ENCODE data around the gene KLHL8.
"Not testable (repeated sequence)": the region's sequence is repeated elsewhere in the genome, so short reads cannot be mapped to it uniquely, and the experiment has no call there.

Gene KLHL8

GRCh38 chr4:87227751-87228151 lies 7.3 kb upstream of the KLHL8 start:
- Histone ChIP-seq H3K4me2 (ENCODE audit: low read length) (no peak overlapping the region), H3K36me3 (replicated peaks; ENCODE audit: low read depth, low read length) (no peaks in the 10 kb centered on the region), H2AFZ (ENCODE audit: low read depth, low read length) (no peak overlapping the region), H4K20me1 (ENCODE audit: insufficient read depth, low read length) (no peaks in the 10 kb centered on the region), H3K9ac (ENCODE audit: low read length) (no peak overlapping the region), H3K4me3 (ENCODE audit: low read length) (no peak overlapping the region), H3K27me3 (ENCODE audit: low read depth, low read length) (peaks cover 5% of the 10 kb centered on the region; the same call in 1 of the 2 replicates), H3K79me2 (ENCODE audit: low read length) (no peaks in the 10 kb centered on the region), H3K4me1 (ENCODE audit: low read length) (no peaks in the 10 kb centered on the region), H3K9me3 (ENCODE audit: insufficient read depth, low read length) (no peaks in the 10 kb centered on the region), H3K27ac (ENCODE audit: low read length) (no peak overlapping the region)
- no peak for TF ChIP-seq EZH2phosphoT487 (IDR thresholded peaks at IDR 0.05; ENCODE audit: low read depth)
- TF ChIP-seq, protein P1, sequence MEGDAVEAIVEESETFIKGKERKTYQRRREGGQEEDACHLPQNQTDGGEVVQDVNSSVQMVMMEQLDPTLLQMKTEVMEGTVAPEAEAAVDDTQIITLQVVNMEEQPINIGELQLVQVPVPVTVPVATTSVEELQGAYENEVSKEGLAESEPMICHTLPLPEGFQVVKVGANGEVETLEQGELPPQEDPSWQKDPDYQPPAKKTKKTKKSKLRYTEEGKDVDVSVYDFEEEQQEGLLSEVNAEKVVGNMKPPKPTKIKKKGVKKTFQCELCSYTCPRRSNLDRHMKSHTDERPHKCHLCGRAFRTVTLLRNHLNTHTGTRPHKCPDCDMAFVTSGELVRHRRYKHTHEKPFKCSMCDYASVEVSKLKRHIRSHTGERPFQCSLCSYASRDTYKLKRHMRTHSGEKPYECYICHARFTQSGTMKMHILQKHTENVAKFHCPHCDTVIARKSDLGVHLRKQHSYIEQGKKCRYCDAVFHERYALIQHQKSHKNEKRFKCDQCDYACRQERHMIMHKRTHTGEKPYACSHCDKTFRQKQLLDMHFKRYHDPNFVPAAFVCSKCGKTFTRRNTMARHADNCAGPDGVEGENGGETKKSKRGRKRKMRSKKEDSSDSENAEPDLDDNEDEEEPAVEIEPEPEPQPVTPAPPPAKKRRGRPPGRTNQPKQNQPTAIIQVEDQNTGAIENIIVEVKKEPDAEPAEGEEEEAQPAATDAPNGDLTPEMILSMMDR (IDR thresholded peaks at IDR 0.05; ENCODE audit: low read depth, low read length) = no peak

- Histone ChIP-seq H4K20me1 (ENCODE audit: insufficient read depth, low read length) (no peaks in the 10 kb centered on the region), H3K36me3 (replicated peaks; ENCODE audit: low read depth, low read length) (no peaks in the 10 kb centered on the region), H3K79me2 (ENCODE audit: low read length) (no peaks in the 10 kb centered on the region), H3K9me3 (ENCODE audit: insufficient read depth, low read length) (no peaks in the 10 kb centered on the region), H3K27ac (ENCODE audit: low read length) (no peak overlapping the region), H3K4me3 (ENCODE audit: low read length) (no peak overlapping the region), H2AFZ (ENCODE audit: low read depth, low read length) (no peak overlapping the region), H3K27me3 (ENCODE audit: low read depth, low read length) (peaks cover 4% of the 10 kb centered on the region; the same call in 1 of the 2 replicates), H3K9ac (ENCODE audit: low read length) (no peak overlapping the region), H3K4me2 (ENCODE audit: low read length) (no peak overlapping the region), H3K4me1 (ENCODE audit: low read length) (no peaks in the 10 kb centered on the region)
- TF ChIP-seq EZH2phosphoT487 (IDR thresholded peaks at IDR 0.05; ENCODE audit: low read depth) = no peak
- TF ChIP-seq, protein P1 (IDR thresholded peaks at IDR 0.05; ENCODE audit: low read depth, low read length) = no peak
Observed at GRCh38 chr4:87225936-87226335, 5.5 kb upstream of the KLHL8 start.

GRCh38 chr4:87224141-87224923 lies 3.9 kb upstream of the KLHL8 start:
- no peaks in the 10 kb centered on the region for H3K27me3 ChIP-seq (ENCODE audit: low read depth, low read length)
- H3K79me2 ChIP-seq (ENCODE audit: low read length) = peaks cover 8% of the 10 kb centered on the region
- no peak overlapping the region for H3K27ac ChIP-seq (ENCODE audit: low read length)
- H3K4me2 ChIP-seq (ENCODE audit: low read length) = no peak overlapping the region
- no peak overlapping the region for H3K9ac ChIP-seq (ENCODE audit: low read length)
- H3K9me3 ChIP-seq (ENCODE audit: insufficient read depth, low read length) = no peaks in the 10 kb centered on the region
- TF ChIP-seq, protein P1 (IDR thresholded peaks at IDR 0.05; ENCODE audit: low read depth, low read length) = no peak
- TF ChIP-seq EZH2phosphoT487 (IDR thresholded peaks at IDR 0.05; ENCODE audit: low read depth) = no peak
- H3K4me3 ChIP-seq (ENCODE audit: low read length) = no peak overlapping the region
- H3K36me3 ChIP-seq (replicated peaks; ENCODE audit: low read depth, low read length) = no peaks in the 10 kb centered on the region
- H3K4me1 ChIP-seq (ENCODE audit: low read length) = peaks cover under 1% of the 10 kb centered on the region; the same call in 1 of the 2 replicates
- no peak overlapping the region for H2AFZ ChIP-seq (ENCODE audit: low read depth, low read length)
- 0 out of 2 replicates have a peak, but pooled peaks cover 2% of the 10 kb centered on the region for H4K20me1 ChIP-seq (ENCODE audit: insufficient read depth, low read length)

- TF ChIP-seq, protein P1 (IDR thresholded peaks at IDR 0.05; ENCODE audit: low read depth, low read length) = no peak
- no peak for TF ChIP-seq EZH2phosphoT487 (IDR thresholded peaks at IDR 0.05; ENCODE audit: low read depth)
- Histone ChIP-seq H3K4me2 (ENCODE audit: low read length) (peak overlapping the region; percentile 97), H3K27me3 (ENCODE audit: low read depth, low read length) (no peaks in the 10 kb centered on the region), H2AFZ (ENCODE audit: low read depth, low read length) (peak overlapping the region; percentile 82), H3K4me3 (ENCODE audit: low read length) (peak overlapping the region; percentile 94), H3K9me3 (ENCODE audit: insufficient read depth, low read length) (no peaks in the 10 kb centered on the region), H3K27ac (ENCODE audit: low read length) (peak overlapping the region; percentile 71), H3K4me1 (ENCODE audit: low read length) (peaks cover 7% of the 10 kb centered on the region), H3K79me2 (ENCODE audit: low read length) (peaks cover 52% of the 10 kb centered on the region), H4K20me1 (ENCODE audit: insufficient read depth, low read length) (0 out of 2 replicates have a peak, but pooled peaks cover 7% of the 10 kb centered on the region), H3K9ac (ENCODE audit: low read length) (peak overlapping the region; percentile 92), H3K36me3 (replicated peaks; ENCODE audit: low read depth, low read length) (no peaks in the 10 kb centered on the region)
Observed at GRCh38 chr4:87219632-87220093, 755 bp downstream of the KLHL8 start.

DNA sequence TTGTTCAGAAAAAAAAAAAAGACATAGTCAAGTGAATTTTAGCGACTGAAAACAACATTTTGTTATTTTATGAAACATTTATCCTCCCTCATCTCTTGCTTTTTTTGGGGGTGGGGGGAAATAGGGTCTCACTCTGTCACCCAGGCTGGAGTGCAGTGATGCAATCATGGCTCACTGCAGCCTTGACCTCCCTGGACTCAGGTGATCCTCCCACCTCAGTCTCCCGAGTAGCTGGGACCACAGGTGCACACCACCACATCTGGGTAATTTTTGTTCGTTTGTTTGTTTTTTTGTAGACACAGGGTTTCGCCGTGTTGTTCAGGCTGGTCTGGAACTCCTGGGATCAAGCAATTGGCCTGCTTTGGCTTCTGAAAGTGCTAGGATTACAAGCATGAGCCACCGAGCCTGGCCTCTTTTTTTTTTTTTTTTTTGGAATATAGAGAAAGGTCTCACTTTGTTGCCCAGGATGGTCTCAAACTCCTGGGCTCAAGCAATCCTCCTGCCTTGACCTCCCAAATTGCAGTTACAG lies 3.1 kb downstream of the KLHL8 start:
- not testable (repeated sequence) for H3K27ac ChIP-seq (ENCODE audit: low read length); H3K4me3 ChIP-seq (ENCODE audit: low read length); H3K4me2 ChIP-seq (ENCODE audit: low read length); H3K9ac ChIP-seq (ENCODE audit: low read length); H3K4me1 ChIP-seq (ENCODE audit: low read length); H2AFZ ChIP-seq (ENCODE audit: low read depth, low read length); H3K27me3 ChIP-seq (ENCODE audit: low read depth, low read length); H3K36me3 ChIP-seq (replicated peaks; ENCODE audit: low read depth, low read length); H3K9me3 ChIP-seq (ENCODE audit: insufficient read depth, low read length)
- Histone ChIP-seq H3K79me2 (ENCODE audit: low read length) (peaks cover 72% of the 10 kb centered on the region), H4K20me1 (ENCODE audit: insufficient read depth, low read length) (0 out of 2 replicates have a peak, but pooled peaks cover 17% of the 10 kb centered on the region)

All from OCI-LY3 (cell line).